HL-60 (cell line): ENCODE measurements around the gene MED31.

Source experiments
- GABPA ChIP-seq: IDR thresholded peaks from 2 replicates; pipeline ENCODE4 v1.6.1; 2012; ENCODE audit warnings: low read depth
- POLR2AphosphoS5 ChIP-seq: IDR thresholded peaks from 2 replicates; pipeline ENCODE4 v1.6.1; 2012; ENCODE audit warnings: low read depth
- TF ChIP-seq, protein P1 (sequence below): IDR thresholded peaks from 2 replicates; pipeline ENCODE4 v1.6.1; 2012; ENCODE audit warnings: low read depth; ENCODE audit not compliant: insufficient replicate concordance

DNA sequence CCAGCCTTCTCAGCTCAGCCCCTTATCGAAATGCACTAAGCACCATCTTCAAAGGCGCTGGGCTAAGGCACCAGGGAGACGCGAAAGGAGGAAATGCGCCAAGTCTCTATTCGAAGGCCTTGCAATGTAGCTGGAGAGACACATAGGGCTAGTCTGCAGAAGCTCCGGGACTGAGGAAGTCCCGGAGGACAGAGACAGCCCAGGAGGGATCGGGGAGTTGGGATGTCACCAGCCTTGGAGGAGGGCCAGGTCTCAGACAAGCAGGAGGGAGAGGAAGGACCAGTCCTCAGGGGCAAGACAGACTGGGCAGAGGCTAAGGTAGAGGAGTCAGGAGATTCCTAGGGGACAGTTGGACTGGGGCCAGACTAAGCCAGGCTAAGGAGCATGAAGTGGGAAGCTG lies 8.7 kb upstream of the MED31 start:
- TF ChIP-seq, protein P1, sequence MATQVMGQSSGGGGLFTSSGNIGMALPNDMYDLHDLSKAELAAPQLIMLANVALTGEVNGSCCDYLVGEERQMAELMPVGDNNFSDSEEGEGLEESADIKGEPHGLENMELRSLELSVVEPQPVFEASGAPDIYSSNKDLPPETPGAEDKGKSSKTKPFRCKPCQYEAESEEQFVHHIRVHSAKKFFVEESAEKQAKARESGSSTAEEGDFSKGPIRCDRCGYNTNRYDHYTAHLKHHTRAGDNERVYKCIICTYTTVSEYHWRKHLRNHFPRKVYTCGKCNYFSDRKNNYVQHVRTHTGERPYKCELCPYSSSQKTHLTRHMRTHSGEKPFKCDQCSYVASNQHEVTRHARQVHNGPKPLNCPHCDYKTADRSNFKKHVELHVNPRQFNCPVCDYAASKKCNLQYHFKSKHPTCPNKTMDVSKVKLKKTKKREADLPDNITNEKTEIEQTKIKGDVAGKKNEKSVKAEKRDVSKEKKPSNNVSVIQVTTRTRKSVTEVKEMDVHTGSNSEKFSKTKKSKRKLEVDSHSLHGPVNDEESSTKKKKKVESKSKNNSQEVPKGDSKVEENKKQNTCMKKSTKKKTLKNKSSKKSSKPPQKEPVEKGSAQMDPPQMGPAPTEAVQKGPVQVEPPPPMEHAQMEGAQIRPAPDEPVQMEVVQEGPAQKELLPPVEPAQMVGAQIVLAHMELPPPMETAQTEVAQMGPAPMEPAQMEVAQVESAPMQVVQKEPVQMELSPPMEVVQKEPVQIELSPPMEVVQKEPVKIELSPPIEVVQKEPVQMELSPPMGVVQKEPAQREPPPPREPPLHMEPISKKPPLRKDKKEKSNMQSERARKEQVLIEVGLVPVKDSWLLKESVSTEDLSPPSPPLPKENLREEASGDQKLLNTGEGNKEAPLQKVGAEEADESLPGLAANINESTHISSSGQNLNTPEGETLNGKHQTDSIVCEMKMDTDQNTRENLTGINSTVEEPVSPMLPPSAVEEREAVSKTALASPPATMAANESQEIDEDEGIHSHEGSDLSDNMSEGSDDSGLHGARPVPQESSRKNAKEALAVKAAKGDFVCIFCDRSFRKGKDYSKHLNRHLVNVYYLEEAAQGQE = no peak
- TF ChIP-seq POLR2AphosphoS5 (no peak), GABPA (no peak)
